Endothelial cell of umbilical vein (primary cell): ENCODE results near the gene NGF. TPM values are rescaled to one million over a fixed set of nuclear protein-coding genes. Genes with fewer than 3 reads are reported as not detected.
"Not testable (repeated sequence)": the region's sequence is repeated elsewhere in the genome, so short reads cannot be mapped to it uniquely, and the experiment has no call there.

Experiments
- BruUV-seq: library from RNA; stranded (reverse); fragments of 400-500 nt; replicated peaks from 2 replicates; lab custom pipeline; 2021; lab: Mats Ljungman, UMichigan
- CTCF ChIA-PET: fragments of 300-600, 350-600 bp; sonication (Branson Sonifier 250); formaldehyde crosslinking; loops from one replicate; lab custom pipeline; 2021; ENCODE audit warnings: antibody characterized with exemption, inconsistent platforms; lab: Charles Lee
- POLR2A ChIA-PET: fragments of 300-600, 350-600 bp; sonication (Branson Sonifier 250); formaldehyde crosslinking; loops from one replicate; lab custom pipeline; 2021; ENCODE audit warnings: antibody characterized with exemption, inconsistent platforms; lab: Charles Lee
- DNase-seq: peaks from one replicate; pipeline ENCODE4 v3.0.0-alpha.2; 2011; ENCODE audit warnings: low read depth, low spot score
- FAIRE-seq: peaks from 2 replicates; lab custom pipeline; 2011; peaks lifted over from hg19 to GRCh38; lab: Jason Lieb, UNC
- H2AFZ ChIP-seq: 2 replicates; pipeline ENCODE4 v1.6.0; 2012; ENCODE audit warnings: low read depth, low read length, control low read depth, inconsistent platforms
- H3K27ac ChIP-seq: 2 replicates; pipeline ENCODE4 v1.5.1; 2011; ENCODE audit warnings: low read depth, mild to moderate bottlenecking, control low read depth, low read length, moderate library complexity; ENCODE audit not compliant: insufficient read depth
- H3K27me3 ChIP-seq, 2 experiments: 2 replicates each; pipeline versions ENCODE4 v1.6.0 to v1.6.1; 2011; ENCODE audit warnings: low read length in 2 of 2, mixed read lengths in 1 of 2; ENCODE audit not compliant: control insufficient read depth in 2 of 2, insufficient read depth in 2 of 2
- H3K36me3 ChIP-seq, 2 experiments: 2 replicates in 1 of 2; 3 replicates in 1 of 2; pipeline ENCODE4 v1.5.1; 2011; ENCODE audit warnings: low read length in 2 of 2, mild to moderate bottlenecking in 1 of 2, moderate library complexity in 1 of 2; ENCODE audit not compliant: control insufficient read depth in 2 of 2, insufficient read depth in 2 of 2; ENCODE audit errors: extremely low read depth in 1 of 2
- H3K4me1 ChIP-seq: 3 replicates; pipeline ENCODE4 v1.5.1; 2011; ENCODE audit warnings: mild to moderate bottlenecking, low read length; ENCODE audit not compliant: control insufficient read depth, insufficient read depth; ENCODE audit errors: extremely low read depth
- H3K4me2 ChIP-seq: 2 replicates; pipeline ENCODE4 v1.6.1; 2011; ENCODE audit warnings: low read length, control low read depth, mixed read lengths; ENCODE audit not compliant: insufficient read depth
- H3K4me3 ChIP-seq, 3 experiments: fragments of 200-600 bp in 1 of 3; sonication (generic), shearing (Covaris generic) in 1 of 3; replicated peaks in 1 of 3; 2 replicates each; pipeline ENCODE4 v1.5.1; 2011 to 2016; ENCODE audit warnings: control low read depth in 3 of 3, low read length in 3 of 3, mild to moderate bottlenecking in 2 of 3, inconsistent platforms in 1 of 3, low read depth in 1 of 3, moderate library complexity in 1 of 3; ENCODE audit not compliant: insufficient read depth in 1 of 3
- H3K79me2 ChIP-seq: 2 replicates; pipeline ENCODE4 v1.6.0; 2012; ENCODE audit warnings: low read length, inconsistent platforms; ENCODE audit not compliant: control insufficient read depth, insufficient read depth
- H3K9ac ChIP-seq: replicated peaks from 2 replicates; pipeline ENCODE3; 2011; ENCODE audit warnings: low read length, control low read depth; ENCODE audit not compliant: insufficient read depth; ENCODE audit errors: extremely low read depth
- H3K9me1 ChIP-seq: replicated peaks from 3 replicates; pipeline ENCODE4 v1.6.0; 2011; ENCODE audit warnings: mild to moderate bottlenecking, low read length; ENCODE audit not compliant: control insufficient read depth, insufficient read depth; ENCODE audit errors: extremely low read depth
- H3K9me3 ChIP-seq: replicated peaks from 2 replicates; pipeline ENCODE4 v1.5.1; 2012; ENCODE audit warnings: low read length, inconsistent platforms; ENCODE audit not compliant: control insufficient read depth, insufficient read depth
- H4K20me1 ChIP-seq: replicated peaks from 2 replicates; pipeline ENCODE3; 2011; ENCODE audit warnings: mild to moderate bottlenecking, low read length; ENCODE audit not compliant: control insufficient read depth, insufficient read depth; ENCODE audit errors: extremely low read depth
- CTCF ChIP-seq, 2 donors: IDR thresholded peaks; 1 replicate in 1 of 2; 2 replicates in 1 of 2; pipeline ENCODE4 v1.5.1; 2011; ENCODE audit warnings: low read length in 2 of 2, mild to moderate bottlenecking in 2 of 2, moderate library complexity in 2 of 2, control low read depth in 1 of 2, inconsistent platforms in 1 of 2, low read depth in 1 of 2; ENCODE audit not compliant: insufficient read depth in 1 of 2; ENCODE audit errors: extremely low read depth in 1 of 2
- EZH2 ChIP-seq: IDR thresholded peaks from 2 replicates; pipeline ENCODE4 v1.6.1; 2012; ENCODE audit warnings: borderline replicate concordance, low read depth, mild to moderate bottlenecking, moderate library complexity, low read length, inconsistent platforms; ENCODE audit not compliant: severe bottlenecking
- FOS ChIP-seq: IDR thresholded peaks from 2 replicates; pipeline ENCODE4 v1.6.1; 2011; ENCODE audit warnings: mild to moderate bottlenecking, low read length, moderate library complexity, borderline replicate concordance; ENCODE audit not compliant: insufficient read depth
- GATA2 ChIP-seq: IDR thresholded peaks from 2 replicates; pipeline ENCODE4 v1.7.0; 2011; ENCODE audit warnings: low read depth, mild to moderate bottlenecking, moderate library complexity, mixed read lengths, low read length; ENCODE audit not compliant: insufficient read length, insufficient read depth
- JUN ChIP-seq: IDR thresholded peaks from 2 replicates; pipeline ENCODE4 v1.6.1; 2011; ENCODE audit warnings: borderline replicate concordance, low read depth; ENCODE audit not compliant: insufficient read length, insufficient read depth
- MAX ChIP-seq: IDR thresholded peaks from 2 replicates; pipeline ENCODE4 v1.6.1; 2011; ENCODE audit not compliant: insufficient read depth, insufficient read length
- MYC ChIP-seq: IDR thresholded peaks from one replicate; pipeline ENCODE4 v1.6.1; 2011; ENCODE audit warnings: mild to moderate bottlenecking, low read depth, low read length
- POLR2A ChIP-seq: IDR thresholded peaks from 2 replicates; pipeline ENCODE4 v1.6.1; 2012; ENCODE audit warnings: low read depth, mild to moderate bottlenecking, control low read depth, low read length
- POLR2AphosphoS5 ChIP-seq: IDR thresholded peaks from 2 replicates; pipeline ENCODE4 v1.6.1; 2012; ENCODE audit warnings: low read depth, mild to moderate bottlenecking, control low read depth, low read length, moderate library complexity; ENCODE audit not compliant: insufficient read depth
- dilution Hi-C: fragments of 300-500 bp; cut with MboI; formaldehyde crosslinking; loops from one replicate; pipeline ENCODE4 v1.15.0; 2019; ENCODE audit warnings: low sequenced_read_pairs; ENCODE audit not compliant: extremely low pct_ligation_motif_present
- intact Hi-C: fragments of 100-400 bp; cut with micrococcal nuclease; formaldehyde crosslinking; loops from one replicate; pipeline ENCODE4 v1.10.0; 2022
- polyA plus RNA-seq, 4 experiments: library from polyadenylated mRNA; depleted of rRNA in 3 of 4; stranded (reverse) in 3 of 4; unstranded in 1 of 4; fragments of >200 nt; gene quantifications; 2 replicates each; pipeline versions ENCODE4 v1.2.1 to v1.2.3, GENCODE V29; 2011 to 2012; ENCODE audit warnings: missing spikeins in 1 of 4
- total RNA-seq: library from RNA; stranded (reverse); gene quantifications from 2 replicates; pipeline ENCODE4 v1.2.3, GENCODE V29; 2021

The NGF gene
- total and polyA plus RNA-seq, 2 donors (not counting 3 experiments of a cell fraction or from before 2014, with no cell fraction given), result not detected

- CTCF ChIA-PET, FAIRE-seq, H3K36me3 ChIP-seq, H3K9me1 ChIP-seq, H3K9ac ChIP-seq, H3K9me3 ChIP-seq, dilution Hi-C loops, DNase-seq, POLR2A ChIA-PET, intact Hi-C loops, H3K27me3 ChIP-seq, H3K27ac ChIP-seq, H3K4me3 ChIP-seq, H4K20me1 ChIP-seq, H2AFZ ChIP-seq, H3K4me2 ChIP-seq, BruUV-seq, H3K79me2 ChIP-seq, H3K4me1 ChIP-seq: not testable (repeated sequence)
These were observed 21.9 kb upstream of the NGF start for GRCh38 chr1:115359787-115360452.

- Histone ChIP-seq H3K79me2 (no peaks in the 10 kb centered on the region), H2AFZ (no peak overlapping the region), H3K27me3 (no peaks in the 10 kb centered on the region), H3K36me3 (no peaks in the 10 kb centered on the region), H3K4me1 (no peaks in the 10 kb centered on the region), H4K20me1 (no peaks in the 10 kb centered on the region), H3K9me1 (no peaks in the 10 kb centered on the region), H3K27ac (no peak overlapping the region), H3K9ac (no peak overlapping the region), H3K4me2 (no peak overlapping the region), H3K4me3 (no peak overlapping the region), H3K9me3 (no peaks in the 10 kb centered on the region)
- TF ChIP-seq JUN (no peak), GATA2 (no peak), POLR2AphosphoS5 (no peak), MAX (no peak), MYC (no peak), CTCF (IDR thresholded peaks at IDR 0.05; ENCODE audit: extremely low read depth in 1 of 2, insufficient read depth in 1 of 2, low read depth in 1 of 2, low read length in 2 of 2) (no peak), FOS (no peak), POLR2A (no peak), EZH2 (no peak)
- intact Hi-C loops (no loop called here), dilution Hi-C loops (no loop called here)
- ChIA-PET POLR2A (no interaction called here), CTCF (interaction anchor here (1.2 kb wide), 1 partner anchor 81 kb away, joined by 3 read pairs; no protein-coding TSS in a partner anchor)
- DNase-seq (no peak), FAIRE-seq (no peak)
- BruUV-seq, result no TSS peak
These were observed 18.3 kb upstream of the NGF start for GRCh38 chr1:115356356-115356755.
